ENCODE data around the gene MDFI.

Gene MDFI

GRCh38 chr6:41674231-41675000, 36.1 kb downstream of the MDFI start:
- no peak for DNase-seq

- no peak for DNase-seq
Observed at GRCh38 chr6:41675176-41675775, 37.0 kb downstream of the MDFI start.

GRCh38 chr6:41675992-41676391, 37.7 kb downstream of the MDFI start:
- no peak for DNase-seq

- DNase-seq = no peak
Observed at GRCh38 chr6:41676431-41676830, 38.2 kb downstream of the MDFI start.

GRCh38 chr6:41677124-41677921, 39.1 kb downstream of the MDFI start:
- DNase-seq = no peak

- no peak for DNase-seq
Observed at GRCh38 chr6:41678511-41679084, 40.3 kb downstream of the MDFI start.

GRCh38 chr6:41679696-41680095, 41.4 kb downstream of the MDFI start:
- DNase-seq = no peak

GRCh38 chr6:41680182-41680965, 42.1 kb downstream of the MDFI start:
- no peak for DNase-seq

GRCh38 chr6:41682056-41682477, 43.8 kb downstream of the MDFI start:
- DNase-seq = peak; percentile 73

- DNase-seq = no peak
Observed at GRCh38 chr6:41682497-41683272, 44.4 kb downstream of the MDFI start.

- no peak for DNase-seq
Observed at GRCh38 chr6:41683273-41683522, 44.9 kb downstream of the MDFI start.

GRCh38 chr6:41683523-41684310, 45.4 kb downstream of the MDFI start:
- DNase-seq = peak; percentile 79

- DNase-seq = no peak
Observed at GRCh38 chr6:41684311-41685180, 46.3 kb downstream of the MDFI start.

GRCh38 chr6:41685641-41686380, 47.5 kb downstream of the MDFI start:
- no peak for DNase-seq

- DNase-seq = no peak
Observed at GRCh38 chr6:41687501-41688175, 49.4 kb downstream of the MDFI start.

GRCh38 chr6:41688256-41688965, 50.1 kb downstream of the MDFI start:
- DNase-seq = no peak

GRCh38 chr6:41689171-41690008, 51.1 kb downstream of the MDFI start:
- no peak for DNase-seq
